ENCODE measurements around the gene CEP295NL. TPM values are rescaled to one million over a fixed set of nuclear protein-coding genes. Genes with fewer than 3 reads are reported as not detected.

CEP295NL gene
- total and polyA plus RNA-seq, 2 of the 8 experiments (the other 6 are each of a cell fraction or from before 2014, with no cell fraction given), result 0.06 to 2.0 TPM

GRCh38 chr17:78923660-78924453 lies 20.9 kb upstream of the CEP295NL start:
- Histone ChIP-seq H3K4me1 (replicated peaks in 1 of 4; ENCODE audit: control insufficient read depth in 3 of 4, insufficient read depth in 4 of 4, low read length in 3 of 4) (peaks cover 4 to 16% (median 10%) of the 10 kb centered on the region in 4 experiments), H3K79me2 (ENCODE audit: control insufficient read depth in 1 of 2, insufficient read depth in 2 of 2, low read length in 2 of 2) (peaks cover 0 to 44% of the 10 kb centered on the region in 2 experiments; a peak in 2 of 4 replicates), H2BK12ac (ENCODE audit: low read depth, low read length) (0 out of 2 replicates have a peak overlapping the region, but pooled peaks have one; percentile 43), H2BK120ac (replicated peaks; ENCODE audit: low read depth, low read length) (peak overlapping the region; percentile 43), H3K23ac (ENCODE audit: insufficient read length) (no peak overlapping the region), H3K14ac (ENCODE audit: insufficient read length) (no peak overlapping the region), H3K4ac (replicated peaks; ENCODE audit: insufficient read length, low read depth, low read length) (peak overlapping the region; percentile 53), H3K4me3 (ENCODE audit: extremely low read depth in 1 of 4, insufficient read depth in 2 of 4, low read depth in 3 of 4, low read length in 4 of 4) (peak overlapping the region; percentile 60 to 83 (median 70)), H3K79me1 (ENCODE audit: low read depth, low read length) (peaks cover 10% of the 10 kb centered on the region), H4K20me1 (replicated peaks in 1 of 2; ENCODE audit: control insufficient read depth in 1 of 2, insufficient read depth in 2 of 2, low read length in 2 of 2) (peaks cover 5 to 19% of the 10 kb centered on the region in 2 experiments), H3K18ac (ENCODE audit: extremely low read depth, low read length) (peak overlapping the region; percentile 52), H3K9me3 (ENCODE audit: insufficient read depth in 2 of 2, low read depth in 1 of 2, low read length in 1 of 2) (no peaks in the 10 kb centered on the region), H2AK5ac (ENCODE audit: low read depth, low read length) (peak overlapping the region; percentile 77; the same call in 1 of the 2 replicates), H2BK5ac (ENCODE audit: low read depth, low read length) (peak overlapping the region; percentile 60; the same call in 1 of the 2 replicates), H2BK15ac (ENCODE audit: low read length) (no peak overlapping the region), H4K91ac (replicated peaks; ENCODE audit: insufficient read length, low read length) (peak overlapping the region; percentile 49), H3K23me2 (ENCODE audit: low read depth, low read length) (peaks cover 11% of the 10 kb centered on the region; the same call in 1 of the 2 replicates), H2BK20ac (ENCODE audit: low read length) (no peak overlapping the region), H3K27me3 (replicated peaks in 1 of 4; ENCODE audit: control insufficient read depth in 3 of 4, extremely low read depth in 1 of 4, insufficient read depth in 3 of 4, low read length in 3 of 4) (no peaks in the 10 kb centered on the region), H4K8ac (ENCODE audit: extremely low read depth, insufficient read depth, low read length) (peak overlapping the region; percentile 20), H2AFZ (ENCODE audit: low read length) (no peak overlapping the region), H4K5ac (ENCODE audit: insufficient read length, low read depth, low read length) (no peak overlapping the region), H3K36me3 (ENCODE audit: control insufficient read depth in 2 of 4, insufficient read depth in 4 of 4, low read length in 3 of 4) (peaks cover 0 to 3% (median 0%) of the 10 kb centered on the region in 4 experiments; a peak in 1 of 8 replicates), H3K9ac (replicated peaks in 1 of 4; ENCODE audit: extremely low read depth in 1 of 4, low read depth in 3 of 4, low read length in 3 of 4) (peak overlapping the region; percentile 48 to 59 (median 54)), H3K27ac (ENCODE audit: low read depth, low read length) (no peak overlapping the region), H3K56ac (replicated peaks; ENCODE audit: insufficient read length, low read depth, low read length) (no peak overlapping the region), H3K4me2 (ENCODE audit: insufficient read depth in 1 of 2, low read depth in 2 of 2, low read length in 2 of 2) (peak overlapping the region; percentile 87 to 96)
- no peak for FAIRE-seq
- POLR2A ChIA-PET (ENCODE audit: partially characterized antibody), result interaction anchor here (0.6 to 2.8 kb wide), 8 partner anchors 10 to 194 kb away, joined by 3 to 16 read pairs (median 4); partner anchors contain the start of gene CEP295NL
- WGBS, 2 experiments (ENCODE audit: extremely low coverage in 1 of 2, insufficient coverage in 1 of 2, insufficient read length in 1 of 2, insufficient replicate concordance in 2 of 2, low coverage in 1 of 2, low lambda C conversion rate in 2 of 2, missing lambda C conversion rate in 1 of 2), result 4% methylated on average over 26 of the region's 28 CpGs; no CpG with 5 or more reads in 1 of the 2 experiments
- peak in 1 of 2 experiments; percentile 86 for DNase-seq (ENCODE audit: low read depth in 1 of 2, low spot score in 2 of 2)
- CTCF ChIA-PET (ENCODE audit: partially characterized antibody), result interaction anchor here (0.8 to 1.1 kb wide), 2 partner anchors 21 to 58 kb away, joined by 3 read pairs; partner anchors contain the start of gene CEP295NL
- TF ChIP-seq SIN3A (conservative IDR thresholded peaks at IDR 0.05 in 1 of 2, IDR thresholded peaks at IDR 0.05 in 1 of 2; ENCODE audit: low read depth in 1 of 2, low read length in 2 of 2) (peak in 1 of 2 experiments; percentile 33; a peak in 1 of 4 replicates), CEBPB (IDR thresholded peaks at IDR 0.05; ENCODE audit: low read depth, low read length) (no peak), RFX5 (IDR thresholded peaks at IDR 0.05; ENCODE audit: borderline replicate concordance, low read depth, low read length) (no peak), MAX (IDR thresholded peaks at IDR 0.05) (peak; percentile 45), TAF1 (IDR thresholded peaks at IDR 0.05; ENCODE audit: low read depth, low read length) (peak; percentile 45; the same call in 1 of the 2 replicates), CREB1 (IDR thresholded peaks at IDR 0.05) (no peak)
- TF ChIP-seq, protein P1, sequence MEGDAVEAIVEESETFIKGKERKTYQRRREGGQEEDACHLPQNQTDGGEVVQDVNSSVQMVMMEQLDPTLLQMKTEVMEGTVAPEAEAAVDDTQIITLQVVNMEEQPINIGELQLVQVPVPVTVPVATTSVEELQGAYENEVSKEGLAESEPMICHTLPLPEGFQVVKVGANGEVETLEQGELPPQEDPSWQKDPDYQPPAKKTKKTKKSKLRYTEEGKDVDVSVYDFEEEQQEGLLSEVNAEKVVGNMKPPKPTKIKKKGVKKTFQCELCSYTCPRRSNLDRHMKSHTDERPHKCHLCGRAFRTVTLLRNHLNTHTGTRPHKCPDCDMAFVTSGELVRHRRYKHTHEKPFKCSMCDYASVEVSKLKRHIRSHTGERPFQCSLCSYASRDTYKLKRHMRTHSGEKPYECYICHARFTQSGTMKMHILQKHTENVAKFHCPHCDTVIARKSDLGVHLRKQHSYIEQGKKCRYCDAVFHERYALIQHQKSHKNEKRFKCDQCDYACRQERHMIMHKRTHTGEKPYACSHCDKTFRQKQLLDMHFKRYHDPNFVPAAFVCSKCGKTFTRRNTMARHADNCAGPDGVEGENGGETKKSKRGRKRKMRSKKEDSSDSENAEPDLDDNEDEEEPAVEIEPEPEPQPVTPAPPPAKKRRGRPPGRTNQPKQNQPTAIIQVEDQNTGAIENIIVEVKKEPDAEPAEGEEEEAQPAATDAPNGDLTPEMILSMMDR (IDR thresholded peaks at IDR 0.05; ENCODE audit: control extremely low read depth in 1 of 3, insufficient read depth in 1 of 3, low read depth in 1 of 3, low read length in 3 of 3), result no peak

Measured in H1 (cell line).